MM.1S (cell line): ENCODE measurements around the gene MARK3.

Experiments
- DNase-seq: peaks from one replicate; pipeline ENCODE4 v3.0.0-alpha.2; 2015
- H2AFZ ChIP-seq: fragments of 300-600 bp; sonication (generic); 2 replicates; pipeline ENCODE4 v1.6.0; 2016; ENCODE audit warnings: antibody characterized with exemption, low read length
- H3F3A ChIP-seq: fragments of 300-600 bp; sonication (generic); 2 replicates; pipeline ENCODE4 v1.6.1; 2016; ENCODE audit warnings: mild to moderate bottlenecking, antibody characterized with exemption, low read length, moderate library complexity, mixed read lengths; ENCODE audit not compliant: insufficient read depth
- H3K27ac ChIP-seq: fragments of 300-600 bp; sonication (generic); 2 replicates; pipeline ENCODE4 v1.5.1; 2016; ENCODE audit warnings: mild to moderate bottlenecking, low read length
- H3K27me3 ChIP-seq: fragments of 300-600 bp; sonication (generic); replicated peaks from 2 replicates; pipeline ENCODE4 v1.6.0; 2016; ENCODE audit warnings: low read length; ENCODE audit not compliant: insufficient read depth
- H3K36me3 ChIP-seq: fragments of 300-600 bp; sonication (generic); replicated peaks from 2 replicates; pipeline ENCODE4 v1.6.1; 2016; ENCODE audit warnings: mild to moderate bottlenecking, low read length, mixed read lengths; ENCODE audit not compliant: insufficient read depth
- H3K4me1 ChIP-seq: fragments of 300-600 bp; sonication (generic); 2 replicates; pipeline ENCODE4 v1.6.1; 2016; ENCODE audit warnings: low read length, mixed read lengths
- H3K4me2 ChIP-seq: fragments of 300-600 bp; sonication (generic); 2 replicates; pipeline ENCODE4 v1.6.0; 2016; ENCODE audit warnings: low read depth, low read length
- H3K4me3 ChIP-seq: fragments of 300-600 bp; sonication (generic); 2 replicates; pipeline ENCODE4 v1.5.1; 2016; ENCODE audit warnings: low read length, mixed read lengths
- H3K79me2 ChIP-seq: fragments of 300-600 bp; sonication (generic); 2 replicates; pipeline ENCODE4 v1.6.1; 2016; ENCODE audit warnings: mixed run types, low read length, mixed read lengths
- H3K9ac ChIP-seq: fragments of 300-600 bp; sonication (generic); 2 replicates; pipeline ENCODE4 v1.6.1; 2016; ENCODE audit warnings: low read length, mixed read lengths
- H3K9me2 ChIP-seq: fragments of 300-600 bp; sonication (generic); replicated peaks from 2 replicates; pipeline ENCODE4 v1.6.1; 2016; ENCODE audit warnings: mild to moderate bottlenecking, low read length, mixed read lengths; ENCODE audit not compliant: insufficient read depth
- H3K9me3 ChIP-seq: fragments of 300-600 bp; sonication (generic); replicated peaks from 2 replicates; pipeline ENCODE4 v1.6.1; 2016; ENCODE audit warnings: mild to moderate bottlenecking, low read length, mixed read lengths; ENCODE audit not compliant: insufficient read depth
- H4K20me1 ChIP-seq: fragments of 300-600 bp; sonication (generic); 2 replicates; pipeline ENCODE4 v1.6.1; 2016; ENCODE audit warnings: mild to moderate bottlenecking, low read length, moderate library complexity, mixed read lengths; ENCODE audit not compliant: insufficient read depth
- CTCF ChIP-seq: fragments of 300-600 bp; sonication (generic); IDR thresholded peaks from 2 replicates; pipeline ENCODE4 v1.5.1; 2016; ENCODE audit warnings: antibody characterized with exemption, low read length, mixed read lengths
- EZH2 ChIP-seq: fragments of 300-600 bp; sonication (generic); optimal IDR thresholded peaks from 2 replicates; pipeline ENCODE3; 2017; ENCODE audit warnings: low read depth, mild to moderate bottlenecking, antibody characterized with exemption, low read length, mixed read lengths
- EZH2phosphoT487 ChIP-seq: fragments of 300-600 bp; sonication (generic); IDR thresholded peaks from 2 replicates; pipeline ENCODE4 v1.6.1; 2018; ENCODE audit warnings: antibody characterized with exemption, low read length

Gene MARK3

GRCh38 chr14:103536693-103537092 is 151.5 kb downstream of the MARK3 start:
- DNase-seq: no peak
- Histone ChIP-seq H3K9me3 (no peaks in the 10 kb centered on the region), H3K36me3 (no peaks in the 10 kb centered on the region), H4K20me1 (no peaks in the 10 kb centered on the region), H3K4me1 (no peaks in the 10 kb centered on the region), H3K9ac (no peak overlapping the region), H3K9me2 (no peaks in the 10 kb centered on the region), H3K27me3 (no peaks in the 10 kb centered on the region), H3K79me2 (no peaks in the 10 kb centered on the region), H3F3A (no peaks in the 10 kb centered on the region), H3K27ac (no peak overlapping the region), H3K4me2 (no peak overlapping the region), H3K4me3 (no peak overlapping the region), H2AFZ (no peak overlapping the region)
- TF ChIP-seq EZH2phosphoT487: no peak
- TF ChIP-seq CTCF: no peak
- no peak for TF ChIP-seq EZH2

GRCh38 chr14:103537175-103537990 is 152.2 kb downstream of the MARK3 start:
- Histone ChIP-seq H3K36me3 (no peaks in the 10 kb centered on the region), H2AFZ (no peak overlapping the region), H3K4me2 (no peak overlapping the region), H3K79me2 (no peaks in the 10 kb centered on the region), H3K9me3 (no peaks in the 10 kb centered on the region), H3K9ac (no peak overlapping the region), H3K27me3 (no peaks in the 10 kb centered on the region), H3K4me3 (no peak overlapping the region), H3K9me2 (no peaks in the 10 kb centered on the region), H3K27ac (no peak overlapping the region), H3K4me1 (no peaks in the 10 kb centered on the region), H4K20me1 (no peaks in the 10 kb centered on the region), H3F3A (no peaks in the 10 kb centered on the region)
- no peak for DNase-seq
- TF ChIP-seq EZH2phosphoT487: no peak
- no peak for TF ChIP-seq EZH2
- no peak for TF ChIP-seq CTCF

GRCh38 chr14:103538291-103539055 is 153.3 kb downstream of the MARK3 start:
- no peak for DNase-seq
- Histone ChIP-seq H3K79me2 (no peaks in the 10 kb centered on the region), H3F3A (no peaks in the 10 kb centered on the region), H3K4me1 (no peaks in the 10 kb centered on the region), H3K36me3 (no peaks in the 10 kb centered on the region), H4K20me1 (no peaks in the 10 kb centered on the region), H3K9me2 (no peaks in the 10 kb centered on the region), H3K27ac (no peak overlapping the region), H3K4me2 (no peak overlapping the region), H3K27me3 (no peaks in the 10 kb centered on the region), H2AFZ (no peak overlapping the region), H3K9ac (no peak overlapping the region), H3K4me3 (no peak overlapping the region), H3K9me3 (no peaks in the 10 kb centered on the region)
- TF ChIP-seq CTCF: no peak
- no peak for TF ChIP-seq EZH2
- no peak for TF ChIP-seq EZH2phosphoT487
